ENCODE results near the gene ARFGAP1. TPM values are rescaled to one million over a fixed set of nuclear protein-coding genes. Genes with fewer than 3 reads are reported as not detected.

The ARFGAP1 gene
- total RNA-seq, 1 donor from 2014 or later: 220 TPM

DNA sequence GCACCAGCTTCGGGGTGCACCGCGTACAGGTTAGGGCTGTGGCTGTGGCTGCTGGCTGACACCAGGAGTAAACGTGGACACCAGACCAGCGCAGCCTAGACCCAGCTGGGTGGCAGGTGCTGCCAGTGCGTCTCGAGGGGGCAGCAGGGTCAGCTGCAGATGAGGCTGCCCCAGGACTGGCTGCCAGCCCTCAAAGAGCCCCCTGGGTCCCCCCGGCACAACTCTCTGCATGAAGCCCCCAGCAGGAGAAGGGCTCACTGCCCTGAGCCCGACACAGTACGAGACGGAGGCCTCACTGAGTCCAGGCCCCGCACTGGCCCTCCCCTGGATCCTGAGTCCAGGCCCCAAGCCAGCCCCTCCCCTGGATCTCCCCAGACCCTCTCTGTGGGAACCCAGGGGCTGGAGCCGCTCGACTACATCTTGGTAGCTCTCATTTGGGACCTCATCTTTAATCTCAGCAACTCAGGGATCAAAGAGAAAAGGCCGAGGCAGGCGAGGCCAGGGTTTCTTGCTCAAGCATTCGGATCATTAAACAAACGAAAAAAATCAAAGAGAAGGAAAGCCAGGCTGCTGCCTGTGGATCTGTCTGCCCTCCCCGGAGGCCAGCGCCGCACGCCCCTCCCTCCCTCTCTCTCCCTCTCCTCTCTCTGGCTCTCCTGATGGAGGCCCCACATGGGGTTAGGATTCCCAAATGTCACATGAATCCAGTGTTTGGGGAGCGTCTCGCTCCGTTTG, 11.4 kb upstream of the ARFGAP1 start:
- Histone ChIP-seq H3K27ac (ENCODE audit: low read depth, low read length) (no peak overlapping the region), H3K4me2 (ENCODE audit: low read length) (no peak overlapping the region), H3K79me2 (ENCODE audit: insufficient read depth, low read length) (no peaks in the 10 kb centered on the region), H4K20me1 (ENCODE audit: insufficient read depth, low read length) (no peaks in the 10 kb centered on the region), H3K4me3 (ENCODE audit: insufficient read depth, low read depth, low read length) (no peak overlapping the region), H3K4me1 (ENCODE audit: insufficient read depth, low read length) (peaks cover 12% of the 10 kb centered on the region), H3K9ac (ENCODE audit: low read length) (no peak overlapping the region), H3K36me3 (ENCODE audit: insufficient read depth, low read length) (no peaks in the 10 kb centered on the region), H3K27me3 (ENCODE audit: insufficient read depth, low read length) (peaks cover 7% of the 10 kb centered on the region), H2AFZ (ENCODE audit: low read depth, low read length) (no peak overlapping the region), H3K9me3 (ENCODE audit: insufficient read depth, low read depth, low read length) (no peaks in the 10 kb centered on the region)
- no peak for TF ChIP-seq EZH2 (IDR thresholded peaks at IDR 0.05; ENCODE audit: insufficient read depth, low read length)
- TF ChIP-seq, protein P1, sequence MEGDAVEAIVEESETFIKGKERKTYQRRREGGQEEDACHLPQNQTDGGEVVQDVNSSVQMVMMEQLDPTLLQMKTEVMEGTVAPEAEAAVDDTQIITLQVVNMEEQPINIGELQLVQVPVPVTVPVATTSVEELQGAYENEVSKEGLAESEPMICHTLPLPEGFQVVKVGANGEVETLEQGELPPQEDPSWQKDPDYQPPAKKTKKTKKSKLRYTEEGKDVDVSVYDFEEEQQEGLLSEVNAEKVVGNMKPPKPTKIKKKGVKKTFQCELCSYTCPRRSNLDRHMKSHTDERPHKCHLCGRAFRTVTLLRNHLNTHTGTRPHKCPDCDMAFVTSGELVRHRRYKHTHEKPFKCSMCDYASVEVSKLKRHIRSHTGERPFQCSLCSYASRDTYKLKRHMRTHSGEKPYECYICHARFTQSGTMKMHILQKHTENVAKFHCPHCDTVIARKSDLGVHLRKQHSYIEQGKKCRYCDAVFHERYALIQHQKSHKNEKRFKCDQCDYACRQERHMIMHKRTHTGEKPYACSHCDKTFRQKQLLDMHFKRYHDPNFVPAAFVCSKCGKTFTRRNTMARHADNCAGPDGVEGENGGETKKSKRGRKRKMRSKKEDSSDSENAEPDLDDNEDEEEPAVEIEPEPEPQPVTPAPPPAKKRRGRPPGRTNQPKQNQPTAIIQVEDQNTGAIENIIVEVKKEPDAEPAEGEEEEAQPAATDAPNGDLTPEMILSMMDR (IDR thresholded peaks at IDR 0.05; ENCODE audit: insufficient read depth, low read depth, low read length): no peak
- no peak overlapping the region for H3K4me3 Mint-ChIP-seq (ENCODE audit: unreplicated experiment)
- peaks cover 25% of the 10 kb centered on the region for H3K36me3 Mint-ChIP-seq (ENCODE audit: low read depth, unreplicated experiment)
- peaks cover 28% of the 10 kb centered on the region for H3K4me1 Mint-ChIP-seq (ENCODE audit: low read depth, unreplicated experiment)
- H3K27me3 Mint-ChIP-seq (ENCODE audit: low read depth, unreplicated experiment): no peaks in the 10 kb centered on the region
- DNase-seq (ENCODE audit: low read depth): no peak
- FAIRE-seq: no peak
- no peak overlapping the region for H3K27ac Mint-ChIP-seq (ENCODE audit: unreplicated experiment)
- H3K9me3 Mint-ChIP-seq (ENCODE audit: unreplicated experiment): peaks cover 11% of the 10 kb centered on the region

DNA sequence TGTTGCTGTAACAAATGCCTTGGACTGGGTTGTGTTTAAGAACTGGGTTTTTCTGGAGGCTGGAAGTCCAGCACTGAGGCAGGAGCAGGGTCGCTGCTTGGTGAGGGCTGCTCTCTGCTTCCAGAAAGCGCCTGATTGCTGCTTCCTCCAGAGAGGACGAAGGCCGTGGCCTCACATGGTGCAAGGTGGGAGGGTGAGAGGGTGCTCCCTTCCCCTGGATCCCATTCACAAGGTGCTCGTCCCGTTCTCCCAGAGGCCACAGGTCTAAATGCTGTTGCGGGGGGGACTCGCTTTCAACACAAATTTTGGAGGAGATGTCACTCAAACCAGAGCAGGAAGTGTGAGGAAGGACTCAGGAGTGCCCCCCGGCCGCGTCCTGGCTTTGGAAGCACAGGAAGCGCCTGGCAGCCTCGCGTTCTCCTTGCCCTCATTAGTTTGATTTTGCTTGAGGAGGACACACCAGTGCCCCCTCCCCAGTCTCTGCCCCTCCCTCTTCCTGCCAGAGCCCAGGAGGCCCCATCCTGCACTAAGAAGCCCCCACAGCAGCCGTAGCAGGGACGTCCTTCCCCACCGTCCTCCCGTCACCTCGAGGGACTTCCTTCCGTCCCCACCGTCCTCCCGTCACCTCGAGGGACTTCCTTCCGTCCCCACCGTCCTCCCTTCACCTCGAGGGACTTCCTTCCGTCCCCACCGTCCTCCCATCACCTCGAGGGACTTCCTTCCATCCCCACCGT, 10.7 kb upstream of the ARFGAP1 start:
- Histone ChIP-seq H3K4me3 (ENCODE audit: insufficient read depth, low read depth, low read length) (no peak overlapping the region), H3K79me2 (ENCODE audit: insufficient read depth, low read length) (no peaks in the 10 kb centered on the region), H3K9ac (ENCODE audit: low read length) (no peak overlapping the region), H4K20me1 (ENCODE audit: insufficient read depth, low read length) (no peaks in the 10 kb centered on the region), H3K27ac (ENCODE audit: low read depth, low read length) (no peak overlapping the region), H3K9me3 (ENCODE audit: insufficient read depth, low read depth, low read length) (no peaks in the 10 kb centered on the region), H2AFZ (ENCODE audit: low read depth, low read length) (no peak overlapping the region), H3K36me3 (ENCODE audit: insufficient read depth, low read length) (no peaks in the 10 kb centered on the region), H3K4me1 (ENCODE audit: insufficient read depth, low read length) (peaks cover 11% of the 10 kb centered on the region), H3K4me2 (ENCODE audit: low read length) (no peak overlapping the region), H3K27me3 (ENCODE audit: insufficient read depth, low read length) (peaks cover 5% of the 10 kb centered on the region)
- H3K36me3 Mint-ChIP-seq (ENCODE audit: low read depth, unreplicated experiment): peaks cover 18% of the 10 kb centered on the region
- no peak for FAIRE-seq
- H3K4me1 Mint-ChIP-seq (ENCODE audit: low read depth, unreplicated experiment): peaks cover 25% of the 10 kb centered on the region
- H3K9me3 Mint-ChIP-seq (ENCODE audit: unreplicated experiment): peaks cover 10% of the 10 kb centered on the region
- H3K4me3 Mint-ChIP-seq (ENCODE audit: unreplicated experiment): no peak overlapping the region
- DNase-seq (ENCODE audit: low read depth): no peak
- H3K27ac Mint-ChIP-seq (ENCODE audit: unreplicated experiment): no peak overlapping the region
- TF ChIP-seq, protein P1 (IDR thresholded peaks at IDR 0.05; ENCODE audit: insufficient read depth, low read depth, low read length): no peak
- TF ChIP-seq EZH2 (IDR thresholded peaks at IDR 0.05; ENCODE audit: insufficient read depth, low read length): peak; percentile 57
- H3K27me3 Mint-ChIP-seq (ENCODE audit: low read depth, unreplicated experiment): no peaks in the 10 kb centered on the region
